BLaER1 (cell line): ENCODE results near the gene KCNA1.

Source experiments
- H3K27ac ChIP-seq: shearing (Covaris generic); formaldehyde crosslinking; 2 replicates; pipeline ENCODE4 v1.8.1; 2022
- H3K27me3 ChIP-seq: shearing (Covaris generic); formaldehyde crosslinking; 2 replicates; pipeline ENCODE4 v1.8.1; 2022
- H3K36me3 ChIP-seq: shearing (Covaris generic); formaldehyde crosslinking; 2 replicates; pipeline ENCODE4 v1.8.1; 2022
- H3K4me1 ChIP-seq: shearing (Covaris generic); formaldehyde crosslinking; 2 replicates; pipeline ENCODE4 v1.8.1; 2022
- H3K4me2 ChIP-seq: shearing (Covaris generic); formaldehyde crosslinking; 2 replicates; pipeline ENCODE4 v1.8.1; 2022
- H3K4me3 ChIP-seq: shearing (Covaris generic); formaldehyde crosslinking; 2 replicates; pipeline ENCODE4 v1.8.1; 2022
- H3K9ac ChIP-seq: shearing (Covaris generic); formaldehyde crosslinking; 2 replicates; pipeline ENCODE4 v1.8.1; 2022
- H3K9me3 ChIP-seq: shearing (Covaris generic); formaldehyde crosslinking; 2 replicates; pipeline ENCODE4 v1.8.1; 2022
- H4K20me1 ChIP-seq: shearing (Covaris generic); formaldehyde crosslinking; 2 replicates; pipeline ENCODE4 v1.8.1; 2022
- Cebpa-rat ChIP-seq: shearing (Covaris generic); IDR thresholded peaks from 2 replicates; pipeline ENCODE4 v1.8.1; 2022

KCNA1 gene

DNA sequence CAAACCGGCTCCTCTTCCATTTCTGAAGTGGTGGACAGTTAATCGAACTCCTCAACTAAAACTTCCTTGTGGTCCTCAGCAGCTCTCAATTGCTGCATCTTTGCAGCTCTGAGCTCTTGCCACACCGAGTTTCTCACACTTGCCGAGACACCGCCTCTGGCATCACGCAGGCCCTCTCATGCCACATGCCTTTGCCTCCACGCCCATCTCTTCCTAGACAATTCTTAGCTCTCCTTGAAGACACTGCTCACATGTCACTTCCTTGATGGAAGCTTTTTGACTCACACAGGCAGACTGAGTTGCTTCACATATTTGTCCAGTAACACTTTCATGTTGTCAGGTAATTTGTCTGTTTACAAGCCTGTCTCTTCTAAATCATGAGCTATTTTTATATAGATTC, 29.2 kb downstream of the KCNA1 start:
- H3K4me3 ChIP-seq: no peak overlapping the region
- H3K36me3 ChIP-seq: no peaks in the 10 kb centered on the region
- no peaks in the 10 kb centered on the region for H4K20me1 ChIP-seq
- no peaks in the 10 kb centered on the region for H3K9me3 ChIP-seq
- no peak overlapping the region for H3K4me2 ChIP-seq
- TF ChIP-seq Cebpa-rat: no peak
- H3K9ac ChIP-seq: no peak overlapping the region
- H3K27ac ChIP-seq: no peak overlapping the region
- H3K4me1 ChIP-seq: peaks cover 9% of the 10 kb centered on the region
- H3K27me3 ChIP-seq: no peaks in the 10 kb centered on the region

GRCh38 chr12:4939418-4940023, 29.8 kb downstream of the KCNA1 start:
- H3K4me1 ChIP-seq: peaks cover 10% of the 10 kb centered on the region
- no peak overlapping the region for H3K9ac ChIP-seq
- no peak overlapping the region for H3K27ac ChIP-seq
- no peaks in the 10 kb centered on the region for H3K9me3 ChIP-seq
- no peaks in the 10 kb centered on the region for H4K20me1 ChIP-seq
- TF ChIP-seq Cebpa-rat: no peak
- H3K27me3 ChIP-seq: no peaks in the 10 kb centered on the region
- H3K36me3 ChIP-seq: no peaks in the 10 kb centered on the region
- H3K4me3 ChIP-seq: no peak overlapping the region
- H3K4me2 ChIP-seq: no peak overlapping the region

- Histone ChIP-seq H3K27me3 (no peaks in the 10 kb centered on the region), H3K36me3 (no peaks in the 10 kb centered on the region), H3K4me3 (no peak overlapping the region), H3K4me2 (peak overlapping the region; percentile 27; the same call in 1 of the 2 replicates), H4K20me1 (no peaks in the 10 kb centered on the region), H3K27ac (no peak overlapping the region), H3K9me3 (no peaks in the 10 kb centered on the region), H3K4me1 (peaks cover 10% of the 10 kb centered on the region), H3K9ac (no peak overlapping the region)
- no peak for TF ChIP-seq Cebpa-rat
Measured at GRCh38 chr12:4943067-4943937, 33.6 kb downstream of the KCNA1 start.

DNA sequence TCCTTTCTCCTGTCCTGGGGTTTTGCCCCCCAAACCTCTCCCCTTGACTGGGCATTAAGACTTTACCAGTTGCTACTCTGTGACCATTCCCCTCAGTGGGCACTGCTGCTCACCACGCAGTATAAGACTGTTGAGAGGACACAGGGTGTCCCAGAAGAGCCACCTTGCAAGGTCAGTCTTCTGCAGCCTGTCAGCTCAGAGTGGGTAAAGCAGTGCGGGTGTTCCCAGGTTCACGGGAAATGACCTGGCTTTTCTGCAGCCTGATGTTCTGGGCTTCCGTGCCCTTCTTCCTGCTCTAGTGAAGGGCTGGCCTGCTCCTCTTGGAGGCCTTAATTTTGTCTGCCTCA, 34.2 kb downstream of the KCNA1 start:
- no peaks in the 10 kb centered on the region for H3K36me3 ChIP-seq
- peak overlapping the region; percentile 27; the same call in 1 of the 2 replicates for H3K4me2 ChIP-seq
- H3K27me3 ChIP-seq: no peaks in the 10 kb centered on the region
- H3K4me1 ChIP-seq: peaks cover 10% of the 10 kb centered on the region
- no peak for TF ChIP-seq Cebpa-rat
- H3K9ac ChIP-seq: no peak overlapping the region
- no peak overlapping the region for H3K27ac ChIP-seq
- no peaks in the 10 kb centered on the region for H4K20me1 ChIP-seq
- H3K4me3 ChIP-seq: no peak overlapping the region
- H3K9me3 ChIP-seq: no peaks in the 10 kb centered on the region

DNA sequence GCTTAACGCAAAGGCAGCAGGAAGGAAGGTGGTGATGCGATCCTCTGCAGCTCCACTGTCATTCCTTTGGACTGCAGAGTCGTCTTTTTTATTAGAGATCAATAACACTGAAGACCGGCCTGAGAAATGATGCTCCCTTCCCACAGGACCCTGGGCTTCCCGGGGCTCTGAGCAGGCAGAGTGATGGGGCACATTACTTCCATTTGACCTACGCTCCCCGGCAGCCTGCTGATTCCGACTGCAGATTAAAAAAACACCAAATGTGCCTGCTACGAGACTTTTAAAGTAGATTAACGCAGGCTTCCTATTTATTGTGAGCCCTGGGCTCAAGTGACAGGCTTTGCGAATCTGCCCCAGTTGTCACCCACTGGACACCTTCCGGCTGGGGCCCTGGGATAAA, 37.5 kb downstream of the KCNA1 start:
- Histone ChIP-seq H3K27ac (no peak overlapping the region), H3K4me3 (no peak overlapping the region), H3K4me2 (no peak overlapping the region), H3K36me3 (no peaks in the 10 kb centered on the region), H3K9me3 (no peaks in the 10 kb centered on the region), H3K4me1 (peaks cover 10% of the 10 kb centered on the region), H3K9ac (no peak overlapping the region), H3K27me3 (no peaks in the 10 kb centered on the region), H4K20me1 (no peaks in the 10 kb centered on the region)
- TF ChIP-seq Cebpa-rat: no peak

GRCh38 chr12:4951083-4951482, 41.4 kb downstream of the KCNA1 start:
- Histone ChIP-seq H3K36me3 (no peaks in the 10 kb centered on the region), H3K4me3 (no peak overlapping the region), H3K9me3 (no peaks in the 10 kb centered on the region), H4K20me1 (no peaks in the 10 kb centered on the region), H3K27me3 (no peaks in the 10 kb centered on the region), H3K9ac (no peak overlapping the region), H3K4me1 (peaks cover 25% of the 10 kb centered on the region), H3K4me2 (no peak overlapping the region), H3K27ac (no peak overlapping the region)
- no peak for TF ChIP-seq Cebpa-rat

GRCh38 chr12:4951601-4952000, 41.9 kb downstream of the KCNA1 start:
- Histone ChIP-seq H4K20me1 (no peaks in the 10 kb centered on the region), H3K4me1 (peaks cover 30% of the 10 kb centered on the region), H3K4me3 (no peak overlapping the region), H3K9ac (no peak overlapping the region), H3K36me3 (no peaks in the 10 kb centered on the region), H3K27ac (no peak overlapping the region), H3K9me3 (no peaks in the 10 kb centered on the region), H3K27me3 (no peaks in the 10 kb centered on the region), H3K4me2 (no peak overlapping the region)
- TF ChIP-seq Cebpa-rat: no peak

GRCh38 chr12:4954621-4955354, 45.1 kb downstream of the KCNA1 start:
- peak overlapping the region; percentile 34; the same call in 1 of the 2 replicates for H3K4me3 ChIP-seq
- peak overlapping the region; percentile 31; the same call in 1 of the 2 replicates for H3K9ac ChIP-seq
- no peaks in the 10 kb centered on the region for H4K20me1 ChIP-seq
- H3K36me3 ChIP-seq: no peaks in the 10 kb centered on the region
- H3K9me3 ChIP-seq: no peaks in the 10 kb centered on the region
- peaks cover 62% of the 10 kb centered on the region for H3K4me1 ChIP-seq
- H3K27ac ChIP-seq: peak overlapping the region; percentile 64
- peak overlapping the region; percentile 87 for H3K4me2 ChIP-seq
- TF ChIP-seq Cebpa-rat: no peak
- H3K27me3 ChIP-seq: no peaks in the 10 kb centered on the region

DNA sequence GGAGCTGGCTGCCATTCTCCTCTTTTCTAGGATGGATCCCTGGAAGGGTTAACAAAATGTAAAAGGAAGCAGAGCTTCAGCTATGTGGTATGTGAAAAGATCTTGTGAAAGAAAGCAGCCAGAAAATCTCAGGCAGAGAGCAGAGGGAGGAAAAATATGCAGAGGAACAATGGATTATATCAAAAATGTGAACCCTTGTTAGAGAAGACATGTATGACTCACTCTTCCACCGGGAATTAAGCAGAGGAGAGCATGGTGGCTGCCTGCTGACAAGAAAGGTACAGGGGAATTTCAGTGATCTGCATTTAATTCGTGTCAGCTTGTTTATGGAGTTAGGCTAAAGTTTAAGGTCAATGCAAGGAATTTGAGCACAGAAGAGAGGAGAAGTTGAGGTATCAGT, 46.3 kb downstream of the KCNA1 start:
- H3K36me3 ChIP-seq: no peaks in the 10 kb centered on the region
- H4K20me1 ChIP-seq: no peaks in the 10 kb centered on the region
- no peak overlapping the region for H3K4me3 ChIP-seq
- no peaks in the 10 kb centered on the region for H3K9me3 ChIP-seq
- H3K4me2 ChIP-seq: peak overlapping the region; percentile 87
- H3K4me1 ChIP-seq: peaks cover 75% of the 10 kb centered on the region
- peak overlapping the region; percentile 64 for H3K27ac ChIP-seq
- peak overlapping the region; percentile 35; the same call in 1 of the 2 replicates for H3K9ac ChIP-seq
- TF ChIP-seq Cebpa-rat: no peak
- no peaks in the 10 kb centered on the region for H3K27me3 ChIP-seq

GRCh38 chr12:4956968-4957367, 47.3 kb downstream of the KCNA1 start:
- Histone ChIP-seq H3K36me3 (no peaks in the 10 kb centered on the region), H3K9ac (no peak overlapping the region), H3K27me3 (no peaks in the 10 kb centered on the region), H3K4me3 (no peak overlapping the region), H3K4me1 (peaks cover 84% of the 10 kb centered on the region), H3K4me2 (peak overlapping the region; percentile 87), H3K27ac (peak overlapping the region; percentile 64; the same call in 1 of the 2 replicates), H4K20me1 (no peaks in the 10 kb centered on the region), H3K9me3 (no peaks in the 10 kb centered on the region)
- no peak for TF ChIP-seq Cebpa-rat
